ENCODE data around the gene RAB43.

The RAB43 gene

DNA sequence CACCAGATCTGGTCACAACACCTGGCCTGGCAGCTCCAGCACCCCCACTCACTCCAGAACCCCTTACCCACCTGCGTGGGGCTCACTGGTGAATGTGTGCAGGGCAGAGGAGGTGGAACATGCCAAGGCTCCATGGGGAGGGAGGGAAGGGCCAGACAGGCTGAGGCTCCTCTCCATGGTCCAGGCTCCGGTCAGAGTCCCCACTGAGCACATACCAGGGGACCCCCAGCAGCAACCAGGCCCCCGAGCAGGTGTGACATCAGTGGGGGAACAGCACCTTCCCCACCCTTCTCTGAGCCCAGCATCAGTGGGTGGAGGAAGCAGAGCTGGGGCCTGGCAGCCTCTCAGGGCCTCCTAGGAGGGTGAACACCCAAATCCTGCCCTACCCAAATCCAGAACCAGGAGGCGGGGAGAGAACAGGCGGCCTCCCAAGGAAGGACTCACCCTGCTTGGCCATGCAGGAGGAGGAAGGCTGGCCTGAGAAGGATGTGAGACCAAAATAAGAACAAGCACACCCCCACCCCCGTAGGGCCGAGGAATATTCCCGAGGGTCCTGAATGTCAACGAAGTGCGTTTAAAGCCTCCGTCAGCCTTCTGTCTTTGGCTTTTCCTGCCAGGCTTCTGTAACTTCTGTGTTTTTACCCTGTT is 62.2 kb downstream of the RAB43 start:
- TF ChIP-seq ELF4 (IDR thresholded peaks at IDR 0.05), result no peak
- no peak for TF ChIP-seq SUZ12 (IDR thresholded peaks at IDR 0.05)
- TF ChIP-seq TARDBP (IDR thresholded peaks at IDR 0.05), result no peak
- TF ChIP-seq CTBP1 (IDR thresholded peaks at IDR 0.05; ENCODE audit: borderline replicate concordance), result no peak
- TF ChIP-seq SP1 (IDR thresholded peaks at IDR 0.05), result no peak
- no peak for DNase-seq (ENCODE audit: extremely low spot score)
- ChIA-PET CTCF (interaction anchor here (1.0 kb wide), 1 partner anchor 89 kb away, joined by 5 read pairs; no protein-coding TSS in a partner anchor), POLR2A (no interaction called here)

DNA sequence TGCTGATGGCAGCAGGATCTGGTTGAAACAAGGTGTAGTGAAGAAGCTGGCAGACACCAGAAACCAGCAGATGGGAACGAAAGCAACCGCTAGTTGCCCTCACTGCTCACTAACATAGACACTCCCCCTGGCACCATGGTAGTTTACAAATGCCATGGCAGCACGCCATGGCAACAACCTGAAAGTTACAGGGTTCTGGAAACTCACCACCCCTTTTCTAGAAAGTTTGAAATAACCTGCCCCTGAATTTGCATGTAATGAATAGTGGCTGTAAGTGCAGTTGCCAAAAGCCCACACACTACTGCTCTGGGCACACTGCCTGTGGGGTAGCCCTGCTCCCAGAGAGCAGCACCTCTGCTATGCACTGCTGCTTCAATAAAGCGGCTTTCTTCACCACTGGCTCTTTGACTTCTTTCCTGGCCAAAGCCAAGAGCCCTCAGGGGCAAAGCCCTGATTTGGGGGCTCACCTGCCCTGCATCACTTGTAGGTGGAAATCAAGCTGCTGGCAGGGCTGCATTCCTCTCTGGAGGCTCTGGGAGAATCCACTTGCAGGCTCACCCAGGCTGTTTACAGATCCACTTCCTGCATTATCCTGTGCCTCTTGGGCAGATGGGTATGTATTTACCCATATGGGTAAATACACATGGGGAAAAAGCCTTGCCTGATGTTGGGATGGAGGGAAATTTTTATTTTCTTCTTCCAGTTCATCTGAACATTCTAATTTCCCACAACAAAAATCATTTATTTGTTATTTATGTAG is 63.0 kb downstream of the RAB43 start:
- DNase-seq (ENCODE audit: extremely low spot score), result no peak
- no peak for TF ChIP-seq ELF4 (IDR thresholded peaks at IDR 0.05)
- no peak for TF ChIP-seq LEF1 (IDR thresholded peaks at IDR 0.05; ENCODE audit: borderline replicate concordance)
- TF ChIP-seq HDGF (IDR thresholded peaks at IDR 0.05; ENCODE audit: borderline replicate concordance), result no peak
- TF ChIP-seq NFRKB (IDR thresholded peaks at IDR 0.05), result no peak
- TF ChIP-seq, protein P1, sequence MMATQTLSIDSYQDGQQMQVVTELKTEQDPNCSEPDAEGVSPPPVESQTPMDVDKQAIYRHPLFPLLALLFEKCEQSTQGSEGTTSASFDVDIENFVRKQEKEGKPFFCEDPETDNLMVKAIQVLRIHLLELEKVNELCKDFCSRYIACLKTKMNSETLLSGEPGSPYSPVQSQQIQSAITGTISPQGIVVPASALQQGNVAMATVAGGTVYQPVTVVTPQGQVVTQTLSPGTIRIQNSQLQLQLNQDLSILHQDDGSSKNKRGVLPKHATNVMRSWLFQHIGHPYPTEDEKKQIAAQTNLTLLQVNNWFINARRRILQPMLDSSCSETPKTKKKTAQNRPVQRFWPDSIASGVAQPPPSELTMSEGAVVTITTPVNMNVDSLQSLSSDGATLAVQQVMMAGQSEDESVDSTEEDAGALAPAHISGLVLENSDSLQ (IDR thresholded peaks at IDR 0.05), result no peak
- no peak for TF ChIP-seq FOXK2 (IDR thresholded peaks at IDR 0.05)
- no peak for TF ChIP-seq SP1 (IDR thresholded peaks at IDR 0.05)
- TF ChIP-seq L3MBTL2 (conservative IDR thresholded peaks at IDR 0.05), result no peak
- no peak for TF ChIP-seq CTBP1 (IDR thresholded peaks at IDR 0.05; ENCODE audit: borderline replicate concordance)
- no peak for TF ChIP-seq BHLHE40 (IDR thresholded peaks at IDR 0.05; ENCODE audit: borderline replicate concordance)
- no peak for TF ChIP-seq FOXM1 (IDR thresholded peaks at IDR 0.05; ENCODE audit: borderline replicate concordance)
- TF ChIP-seq TARDBP (IDR thresholded peaks at IDR 0.05), result no peak
- TF ChIP-seq ZNF384 (IDR thresholded peaks at IDR 0.05), result no peak
- TF ChIP-seq SUZ12 (IDR thresholded peaks at IDR 0.05), result no peak
- no peak for TF ChIP-seq FOXA1 (IDR thresholded peaks at IDR 0.05)
- no peak for TF ChIP-seq ARNT (IDR thresholded peaks at IDR 0.05)
- POLR2A ChIA-PET, result no interaction called here
- CTCF ChIA-PET, result no interaction called here

DNA sequence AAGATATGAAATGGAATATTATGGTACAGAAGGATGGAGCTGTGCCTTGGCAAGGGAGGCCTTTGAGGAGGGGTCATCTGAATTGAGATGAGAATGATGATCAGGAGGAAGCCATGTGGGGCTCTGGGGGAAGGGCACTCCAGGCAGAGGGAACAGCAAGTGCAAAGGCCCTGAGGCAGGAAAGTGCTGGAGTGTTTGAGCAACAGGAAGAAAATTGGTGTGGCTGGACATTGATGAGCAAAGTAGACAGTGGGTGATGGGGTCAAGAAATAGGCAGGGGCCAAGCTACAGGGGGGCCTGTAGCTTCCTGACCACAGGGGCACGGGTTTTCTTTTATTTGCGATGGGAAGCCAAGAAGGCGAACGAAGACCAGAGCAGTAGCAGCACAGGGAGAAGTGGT is 64.4 kb downstream of the RAB43 start:
- no peak for DNase-seq (ENCODE audit: extremely low spot score)
- CTCF ChIA-PET, result interaction anchor here (0.5 kb wide), 1 partner anchor 33 kb away, joined by 4 read pairs; no protein-coding TSS in a partner anchor
- POLR2A ChIA-PET, result no interaction called here
- TF ChIP-seq LEF1 (IDR thresholded peaks at IDR 0.05; ENCODE audit: borderline replicate concordance) (no peak), FOXK2 (IDR thresholded peaks at IDR 0.05) (no peak), BHLHE40 (IDR thresholded peaks at IDR 0.05; ENCODE audit: borderline replicate concordance) (no peak), ELF4 (IDR thresholded peaks at IDR 0.05) (no peak), NFRKB (IDR thresholded peaks at IDR 0.05) (no peak), CTBP1 (IDR thresholded peaks at IDR 0.05; ENCODE audit: borderline replicate concordance) (no peak), SUZ12 (IDR thresholded peaks at IDR 0.05) (no peak), SP1 (IDR thresholded peaks at IDR 0.05) (no peak), ARNT (IDR thresholded peaks at IDR 0.05) (no peak), FOXM1 (IDR thresholded peaks at IDR 0.05; ENCODE audit: borderline replicate concordance) (no peak), FOXA1 (IDR thresholded peaks at IDR 0.05) (no peak), TARDBP (IDR thresholded peaks at IDR 0.05) (no peak), HDGF (IDR thresholded peaks at IDR 0.05; ENCODE audit: borderline replicate concordance) (no peak), ZNF384 (IDR thresholded peaks at IDR 0.05) (no peak), L3MBTL2 (conservative IDR thresholded peaks at IDR 0.05) (no peak)
- TF ChIP-seq, protein P1 (IDR thresholded peaks at IDR 0.05), result no peak

DNA sequence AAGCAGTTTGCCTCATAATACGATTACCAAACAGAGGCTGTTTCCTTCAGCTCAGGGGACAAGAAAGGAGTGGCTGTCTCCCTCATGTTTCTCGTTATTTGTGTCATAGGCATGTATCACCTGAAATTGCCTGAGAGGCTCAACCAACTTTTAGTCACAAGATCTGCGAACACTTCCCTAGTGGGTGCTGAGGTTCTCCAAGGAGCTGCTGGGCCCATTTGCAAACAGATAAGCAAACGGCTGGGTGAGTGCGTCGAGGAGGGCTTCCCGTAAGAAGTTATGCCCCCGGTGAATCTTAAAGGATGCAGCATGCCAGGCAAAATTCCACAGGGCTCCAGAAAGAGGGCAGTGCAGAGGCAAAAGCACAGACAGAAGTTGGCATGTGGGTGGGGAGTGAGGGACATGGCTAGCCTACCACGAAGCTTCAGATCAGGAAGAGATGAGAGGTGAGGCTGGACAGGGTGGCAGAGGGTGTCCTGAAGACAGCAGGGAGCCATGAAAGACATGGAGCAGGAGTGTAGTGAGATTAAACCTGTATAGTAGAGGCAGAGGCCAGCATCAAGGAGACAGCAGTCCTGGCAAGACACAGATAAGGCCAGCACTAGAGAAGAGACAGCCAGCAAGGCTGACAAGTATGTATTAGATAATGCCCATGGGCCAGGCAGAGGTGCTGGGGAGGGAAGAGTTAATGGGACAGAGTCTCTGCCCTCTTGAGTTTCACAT is 65.0 kb downstream of the RAB43 start:
- ChIA-PET POLR2A (no interaction called here), CTCF (interaction anchor here (0.5 kb wide), 1 partner anchor 32 kb away, joined by 4 read pairs; no protein-coding TSS in a partner anchor)
- no peak for DNase-seq (ENCODE audit: extremely low spot score)
- TF ChIP-seq TARDBP (IDR thresholded peaks at IDR 0.05) (no peak), BHLHE40 (IDR thresholded peaks at IDR 0.05; ENCODE audit: borderline replicate concordance) (no peak), NFRKB (IDR thresholded peaks at IDR 0.05) (no peak), L3MBTL2 (conservative IDR thresholded peaks at IDR 0.05) (no peak), CTBP1 (IDR thresholded peaks at IDR 0.05; ENCODE audit: borderline replicate concordance) (no peak), ZNF384 (IDR thresholded peaks at IDR 0.05) (no peak), ELF4 (IDR thresholded peaks at IDR 0.05) (no peak), HDGF (IDR thresholded peaks at IDR 0.05; ENCODE audit: borderline replicate concordance) (no peak), SUZ12 (IDR thresholded peaks at IDR 0.05) (no peak), FOXM1 (IDR thresholded peaks at IDR 0.05; ENCODE audit: borderline replicate concordance) (no peak), SP1 (IDR thresholded peaks at IDR 0.05) (no peak), FOXA1 (IDR thresholded peaks at IDR 0.05) (no peak), ARNT (IDR thresholded peaks at IDR 0.05) (no peak), FOXK2 (IDR thresholded peaks at IDR 0.05) (no peak), LEF1 (IDR thresholded peaks at IDR 0.05; ENCODE audit: borderline replicate concordance) (no peak)
- TF ChIP-seq, protein P1 (IDR thresholded peaks at IDR 0.05), result no peak

DNA sequence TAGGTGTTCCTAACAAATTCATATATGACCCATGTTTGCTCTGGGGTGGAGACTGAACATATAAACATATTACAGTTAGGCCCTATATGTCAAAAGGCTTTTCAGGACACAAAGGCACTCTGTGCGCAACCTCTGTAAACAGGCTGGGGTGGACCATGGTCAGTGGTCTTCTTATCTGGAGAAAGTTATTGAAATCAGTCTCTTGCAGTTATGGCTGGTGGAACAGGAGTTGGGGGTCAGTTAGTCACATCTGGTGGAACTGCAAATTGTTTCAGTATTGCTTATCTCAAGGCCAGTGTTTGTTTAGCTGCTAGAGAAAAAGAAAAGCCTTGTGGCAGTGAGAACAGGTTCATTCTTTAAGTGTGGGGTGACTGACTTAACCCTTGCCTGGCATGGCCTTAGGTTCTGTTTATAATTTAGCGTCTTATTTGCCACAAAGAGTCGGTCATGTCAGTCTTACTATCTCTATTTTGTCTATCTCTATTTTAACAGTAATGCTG is 66.9 kb downstream of the RAB43 start:
- POLR2A ChIA-PET, result no interaction called here
- TF ChIP-seq FOXM1 (IDR thresholded peaks at IDR 0.05; ENCODE audit: borderline replicate concordance) (no peak), HDGF (IDR thresholded peaks at IDR 0.05; ENCODE audit: borderline replicate concordance) (no peak), TARDBP (IDR thresholded peaks at IDR 0.05) (no peak), SUZ12 (IDR thresholded peaks at IDR 0.05) (no peak), SP1 (IDR thresholded peaks at IDR 0.05) (no peak), ELF4 (IDR thresholded peaks at IDR 0.05) (no peak), FOXA1 (IDR thresholded peaks at IDR 0.05) (no peak), ARNT (IDR thresholded peaks at IDR 0.05) (no peak), L3MBTL2 (conservative IDR thresholded peaks at IDR 0.05) (no peak), ZNF384 (IDR thresholded peaks at IDR 0.05) (no peak)
- TF ChIP-seq, protein P1 (IDR thresholded peaks at IDR 0.05), result no peak
- CTCF ChIA-PET, result interaction anchor here (0.7 to 1.3 kb wide), 3 partner anchors 18 to 28 kb away, joined by 3 to 4 read pairs (median 3); no protein-coding TSS in a partner anchor
- DNase-seq (ENCODE audit: extremely low spot score), result no peak

Data from HEK293T (cell line).